GM06990 (cell line): ENCODE measurements around the gene INTS6L.

ENCODE experiments used
- DNase-seq: peaks from one replicate; pipeline ENCODE4 v3.0.0-alpha.2; 2011; ENCODE audit not compliant: insufficient read length; ENCODE audit errors: extremely low read depth
- H3K27me3 ChIP-seq: replicated peaks from 2 replicates; pipeline ENCODE4 v1.6.0; 2011; ENCODE audit warnings: low read length; ENCODE audit not compliant: control insufficient read depth, insufficient read depth
- H3K36me3 ChIP-seq: 2 replicates; pipeline ENCODE4 v1.5.1; 2011; ENCODE audit warnings: low read length; ENCODE audit not compliant: control insufficient read depth, insufficient read depth
- H3K4me3 ChIP-seq: replicated peaks from 2 replicates; pipeline ENCODE4 v1.5.1; 2011; ENCODE audit warnings: low read depth, mild to moderate bottlenecking, control low read depth, low read length
- CTCF ChIP-seq: IDR thresholded peaks from 2 replicates; pipeline ENCODE4 v1.5.1; 2011; ENCODE audit warnings: low read length, control low read depth, mild to moderate bottlenecking, inconsistent platforms; ENCODE audit not compliant: insufficient read depth, poor library complexity, severe bottlenecking

Gene INTS6L

DNA sequence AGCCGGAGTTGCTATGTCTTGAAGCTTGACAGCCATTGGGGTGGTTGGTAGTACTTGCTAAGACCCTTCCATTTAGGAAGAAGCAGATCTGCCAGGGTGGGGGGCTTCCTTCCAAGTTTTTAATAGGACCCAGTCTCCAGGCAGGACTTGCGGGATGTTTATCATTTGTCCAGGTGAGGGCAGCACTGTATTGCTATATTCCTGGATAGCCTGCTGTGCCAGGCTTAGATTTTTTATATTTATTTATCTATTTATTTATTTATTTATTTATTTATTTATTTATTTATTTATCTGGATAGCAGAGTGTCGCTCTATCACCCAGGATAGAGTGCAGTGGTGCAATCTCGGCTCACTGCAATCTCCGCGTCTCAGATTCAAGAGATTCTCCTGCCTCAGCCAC lies 105.5 kb downstream of the INTS6L start:
- no peaks in the 10 kb centered on the region for H3K27me3 ChIP-seq
- DNase-seq: no peak
- peak; percentile 35 for TF ChIP-seq CTCF

DNA sequence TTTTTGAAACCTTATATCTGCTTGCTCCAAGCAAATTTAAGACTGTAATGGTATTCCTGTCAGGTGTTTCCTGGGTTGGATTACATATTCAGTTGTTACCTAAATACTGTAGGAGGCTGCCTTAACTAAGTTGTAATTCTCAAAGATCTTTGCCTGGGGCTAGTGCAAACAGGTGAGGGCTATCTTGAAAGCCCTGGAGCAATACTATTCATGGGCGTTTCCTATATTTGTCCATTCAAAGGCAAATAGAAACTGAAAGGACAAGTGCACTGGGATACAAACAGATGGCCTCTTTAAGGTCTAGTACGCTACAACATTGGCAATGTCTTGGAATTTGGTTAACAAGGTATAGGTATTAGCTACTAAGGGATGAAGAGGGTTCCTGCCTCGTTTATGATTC lies 108.9 kb downstream of the INTS6L start:
- no peak for DNase-seq
- Histone ChIP-seq H3K27me3 (no peaks in the 10 kb centered on the region), H3K4me3 (no peak overlapping the region), H3K36me3 (no peaks in the 10 kb centered on the region)
- no peak for TF ChIP-seq CTCF

More for the DNA sequence above, 105.5 kb downstream of the INTS6L start:
- H3K36me3 ChIP-seq: no peaks in the 10 kb centered on the region
- H3K4me3 ChIP-seq: no peak overlapping the region
